Fibroblast of lung (primary cell): ENCODE results near the gene NLRP13.

Experiments
- CTCF ChIP-seq, 2 donors: IDR thresholded peaks in 1 of 2; conservative IDR thresholded peaks in 1 of 2; 1 replicate in 1 of 2; 2 replicates in 1 of 2; pipeline ENCODE4 v1.5.1; 2011 to 2012; ENCODE audit warnings: low read length in 2 of 2, control low read depth in 1 of 2, inconsistent platforms in 1 of 2, low read depth in 1 of 2, mild to moderate bottlenecking in 1 of 2
- EZH2 ChIP-seq: IDR thresholded peaks from 2 replicates; pipeline ENCODE4 v1.5.1; 2012; ENCODE audit warnings: low read length, control low read depth, mild to moderate bottlenecking; ENCODE audit errors: missing control alignments

- TF ChIP-seq CTCF (conservative IDR thresholded peaks at IDR 0.05 in 1 of 2, IDR thresholded peaks at IDR 0.05 in 1 of 2; ENCODE audit: low read depth in 1 of 2, low read length in 2 of 2), result no peak
- TF ChIP-seq EZH2, result no peak
These were observed 74.2 kb downstream of the NLRP13 start for GRCh38 chr19:55857974-55858373.
